ENCODE measurements around the gene EAF1.

Gene EAF1

GRCh38 chr3:15488002-15488401 lies 60.6 kb downstream of the EAF1 start:
- no peak for DNase-seq

- no peak for DNase-seq
Observed at GRCh38 chr3:15490158-15490557, 62.8 kb downstream of the EAF1 start.

GRCh38 chr3:15491143-15491542 lies 63.7 kb downstream of the EAF1 start:
- no peak for DNase-seq

All from NCI-H1092 (cell line).